Stimulated activated CD4-positive, alpha-beta T cell treated with anti-CD3 and anti-CD28 coated beads, Interleukin-15, amount 100 ng/mL, for 1 hour (primary cell): ENCODE measurements around the gene PELO.
A peak's percentile ranks its signal among the peaks of the same experiment; 100 is the strongest.
"Not testable (repeated sequence)": the region's sequence is repeated elsewhere in the genome, so short reads cannot be mapped to it uniquely, and the experiment has no call there.

Experiments
- DNase-seq, 2 donors: peaks; one replicate each; pipeline ENCODE4 v3.0.0-alpha.2; 2020; ENCODE audit warnings: low read depth in 1 of 2, low spot score in 1 of 2

The PELO gene

GRCh38 chr5:52787600-52788504 lies at the start of gene PELO, which contains the start of gene ITGA1:
Gene PELO, plus strand, starts transcription at chr5:52787916. Its CDS starts 12,479 bp downstream, at chr5:52800395.
Gene ITGA1, plus strand, starts transcription at chr5:52787916. Its CDS starts 438 bp downstream, at chr5:52788354.
- DNase-seq: peak; percentile 8 to 30

GRCh38 chr5:52738095-52738506 lies 49.6 kb upstream of the PELO start:
- no peak for DNase-seq

DNA sequence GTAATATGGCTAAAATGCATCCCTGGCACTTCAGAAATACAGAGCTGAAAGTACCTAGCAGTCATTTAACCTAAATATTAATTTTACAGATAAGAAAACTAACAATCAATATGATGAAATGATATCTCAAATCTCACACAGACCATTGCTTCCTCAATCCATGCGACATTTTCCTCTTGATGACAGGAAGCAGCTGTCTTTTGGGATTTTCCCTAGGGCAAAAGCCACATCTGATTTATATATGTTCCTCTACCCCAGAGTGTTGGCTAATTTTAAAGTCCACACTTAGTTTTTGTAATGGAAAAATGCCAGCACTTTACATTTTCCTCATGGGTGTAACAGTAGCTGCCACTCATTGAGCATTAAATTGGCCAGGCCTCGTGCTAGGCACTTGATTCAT lies 47.7 kb upstream of the PELO start:
- no peak for DNase-seq

DNA sequence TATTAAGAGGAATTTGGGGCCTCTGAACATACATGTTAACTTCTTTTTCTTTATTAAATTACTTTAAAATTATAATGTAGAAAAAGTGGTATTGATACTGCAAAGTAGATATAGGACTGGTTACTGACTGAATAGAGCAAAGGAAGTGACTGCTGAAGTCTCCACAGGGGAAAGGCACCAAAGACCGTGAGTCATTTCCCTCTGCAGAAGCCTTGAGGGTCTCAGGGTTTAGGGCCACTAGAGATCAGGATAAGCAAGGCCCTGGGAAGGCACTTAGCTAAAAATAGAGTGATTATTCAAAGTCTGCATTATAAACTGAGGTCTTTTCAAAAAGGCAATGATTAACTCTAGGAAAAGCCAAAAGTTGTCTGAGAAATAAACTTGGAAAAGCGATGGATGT lies 44.7 kb upstream of the PELO start:
- DNase-seq: no peak

DNA sequence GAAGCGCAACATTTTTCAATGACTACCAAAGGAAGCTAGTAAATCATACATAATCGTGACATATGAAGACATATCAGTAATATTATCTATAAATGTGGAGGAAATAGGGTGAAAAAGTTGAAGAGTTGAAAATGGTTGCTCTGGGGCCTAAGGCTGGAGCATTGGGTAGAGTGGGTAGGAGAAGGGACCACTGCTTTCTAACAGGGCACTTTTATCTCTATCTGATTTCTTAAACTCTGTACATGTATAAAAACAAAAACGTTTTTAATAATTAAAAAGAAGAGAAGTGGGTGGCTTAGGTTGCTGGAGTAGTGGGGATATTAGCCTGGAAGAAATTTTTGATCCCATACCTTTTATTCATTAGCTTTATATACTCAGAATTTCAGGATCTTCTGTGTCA lies 44.2 kb upstream of the PELO start:
- DNase-seq: no peak

DNA sequence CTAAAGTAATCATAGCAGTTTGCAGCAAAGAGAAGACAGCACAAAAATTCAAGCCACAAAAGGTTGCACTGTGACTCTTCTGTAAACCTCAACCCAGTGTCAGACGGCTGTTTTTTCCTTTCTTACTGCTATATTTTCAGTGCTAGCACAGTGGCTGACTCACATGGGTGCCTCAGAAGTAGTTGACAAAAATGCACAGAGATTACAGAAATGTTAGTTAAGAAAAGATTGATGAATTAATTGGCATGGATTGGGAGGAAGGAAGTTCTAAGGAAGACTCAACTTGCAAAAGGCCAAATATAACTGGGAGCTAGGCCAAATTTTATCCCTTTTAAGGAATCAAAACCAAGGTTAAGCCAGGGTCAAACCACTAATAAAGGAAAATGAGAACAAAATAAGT lies 43.7 kb upstream of the PELO start:
- peak in 1 of 2 donors; percentile 5 for DNase-seq

DNA sequence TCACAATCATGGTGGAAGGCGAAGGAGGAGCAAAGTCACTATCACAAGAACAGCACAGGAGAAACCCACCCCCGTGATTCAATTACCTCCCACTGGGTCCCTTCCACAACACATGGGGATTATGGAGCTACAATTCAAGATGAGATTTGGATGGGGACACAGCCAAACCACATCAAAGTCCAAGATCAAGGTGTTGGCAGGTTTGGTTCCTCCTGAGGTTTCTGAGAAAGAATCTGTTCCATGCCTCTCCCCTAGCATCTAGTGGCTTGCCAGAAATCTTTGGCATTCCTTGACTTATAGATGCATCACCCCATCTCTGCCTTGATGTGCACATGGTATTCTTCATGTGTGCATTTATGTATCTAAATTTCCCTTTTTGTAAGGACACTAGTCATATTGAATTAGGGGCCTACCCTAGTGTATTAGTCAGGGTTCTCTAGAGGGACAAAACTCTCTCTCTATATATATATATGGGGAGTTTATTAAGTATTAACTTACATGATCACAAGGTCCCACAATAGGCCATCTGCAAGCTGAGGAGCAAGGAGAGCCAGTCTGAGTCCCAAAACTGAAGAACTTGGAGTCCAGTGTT lies 42.8 kb upstream of the PELO start:
- not testable (repeated sequence) for DNase-seq

- no peak for DNase-seq
Measured at GRCh38 chr5:52746539-52746938, 41.2 kb upstream of the PELO start.

GRCh38 chr5:52748590-52748989 lies 39.1 kb upstream of the PELO start:
- no peak for DNase-seq

- DNase-seq: no peak
Measured at GRCh38 chr5:52749666-52750065, 38.0 kb upstream of the PELO start.

DNA sequence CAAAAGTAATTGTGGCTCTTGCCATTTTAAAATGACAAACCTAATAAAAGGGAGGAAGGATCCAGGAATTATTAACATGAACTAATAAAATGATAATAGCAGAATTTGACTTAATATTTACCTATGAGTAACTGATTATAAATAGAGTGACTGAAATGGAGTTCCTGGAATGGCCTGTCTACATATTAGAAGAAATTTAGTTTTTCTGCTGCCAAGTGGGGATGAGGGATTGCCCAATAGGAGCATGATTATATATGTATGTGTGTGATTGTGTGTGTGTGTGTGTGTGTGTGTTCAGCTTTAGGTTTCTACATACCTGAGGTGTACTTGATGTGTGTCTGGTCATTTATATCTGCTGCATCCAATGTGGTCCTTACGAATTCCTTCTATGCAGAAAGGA lies 36.6 kb upstream of the PELO start:
- no peak for DNase-seq

GRCh38 chr5:52754051-52754450 lies 33.7 kb upstream of the PELO start:
- DNase-seq: no peak

- no peak for DNase-seq
Measured at GRCh38 chr5:52757527-52757926, 30.2 kb upstream of the PELO start.

DNA sequence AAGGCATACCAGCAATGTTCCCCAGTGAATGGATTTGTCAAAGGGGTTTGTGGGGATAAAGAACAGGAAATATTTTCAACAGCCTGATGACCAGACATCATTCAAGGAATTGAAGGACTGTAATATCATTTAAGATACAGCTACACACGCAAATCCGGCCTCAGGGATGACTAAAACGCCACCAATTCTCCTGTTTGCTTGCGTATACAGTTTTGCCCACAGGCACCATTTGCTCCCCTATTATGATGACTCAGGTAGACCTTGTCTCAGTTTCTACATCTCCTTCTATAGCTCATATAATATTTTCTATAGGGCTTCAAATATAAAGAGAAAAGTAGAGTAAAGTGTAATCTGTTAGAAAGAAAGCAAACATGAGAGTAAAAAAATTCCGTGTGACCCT lies 29.7 kb upstream of the PELO start:
- DNase-seq: no peak

GRCh38 chr5:52759331-52759730 lies 28.4 kb upstream of the PELO start:
- DNase-seq: no peak

- no peak for DNase-seq
Measured at GRCh38 chr5:52760695-52761366, 26.9 kb upstream of the PELO start.

- DNase-seq: no peak
Measured at GRCh38 chr5:52767217-52767743, 20.4 kb upstream of the PELO start.

DNA sequence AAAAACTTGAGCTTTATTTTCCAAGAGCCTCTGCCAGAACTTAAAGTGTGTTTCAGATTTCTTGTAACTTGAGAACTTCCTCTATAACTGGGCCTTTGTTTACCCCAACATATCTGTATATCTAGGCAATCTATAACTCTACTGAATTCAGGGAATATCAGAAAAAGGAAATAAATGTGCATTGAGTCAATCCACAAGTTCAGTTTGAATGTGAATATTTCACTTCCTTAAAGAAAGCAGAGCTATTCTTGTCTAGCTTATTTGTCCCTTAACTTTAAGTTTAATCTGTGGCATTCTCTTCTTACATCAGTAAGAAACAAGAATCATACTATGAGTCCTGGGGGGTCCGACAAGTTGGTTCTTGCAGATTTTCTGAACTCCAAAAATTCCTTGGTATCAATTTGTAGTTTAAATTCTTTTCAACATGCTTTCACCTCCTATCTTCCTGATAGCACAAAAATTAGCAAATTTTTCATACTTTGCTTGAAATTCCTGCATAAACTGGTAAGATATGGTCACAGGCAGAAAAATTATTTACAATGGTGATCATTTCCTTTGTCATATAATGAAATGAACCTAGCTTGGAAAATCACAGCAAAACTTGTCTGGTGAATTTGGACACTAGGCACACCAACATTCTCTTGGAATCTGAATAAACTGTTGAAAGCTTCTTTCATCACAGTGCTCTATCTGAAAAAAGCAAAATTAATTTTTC lies 19.8 kb upstream of the PELO start:
- DNase-seq: no peak

DNA sequence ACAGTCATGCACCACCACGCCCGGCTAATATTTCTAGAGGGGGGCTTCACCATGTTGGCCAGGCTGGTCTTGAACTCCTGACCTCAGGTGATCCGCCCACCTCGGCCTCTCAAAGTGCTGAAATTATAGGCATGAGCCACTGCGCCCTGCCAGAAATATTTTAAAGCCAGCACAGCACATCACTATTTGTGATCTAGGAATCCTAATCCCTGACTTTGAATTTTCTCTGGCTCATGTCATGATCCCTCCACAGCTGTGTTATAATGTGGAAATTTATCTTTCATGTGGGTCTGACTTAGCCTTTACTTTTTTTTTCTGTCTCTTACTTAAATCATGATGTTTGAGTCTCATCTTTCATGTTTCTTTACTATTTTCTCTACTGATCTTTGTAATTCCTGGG lies 18.7 kb upstream of the PELO start:
- DNase-seq: no peak

GRCh38 chr5:52770287-52770939 lies 17.3 kb upstream of the PELO start:
- no peak for DNase-seq
